Measurements from ENCODE around the gene GUCY1B1.

The GUCY1B1 gene

DNA sequence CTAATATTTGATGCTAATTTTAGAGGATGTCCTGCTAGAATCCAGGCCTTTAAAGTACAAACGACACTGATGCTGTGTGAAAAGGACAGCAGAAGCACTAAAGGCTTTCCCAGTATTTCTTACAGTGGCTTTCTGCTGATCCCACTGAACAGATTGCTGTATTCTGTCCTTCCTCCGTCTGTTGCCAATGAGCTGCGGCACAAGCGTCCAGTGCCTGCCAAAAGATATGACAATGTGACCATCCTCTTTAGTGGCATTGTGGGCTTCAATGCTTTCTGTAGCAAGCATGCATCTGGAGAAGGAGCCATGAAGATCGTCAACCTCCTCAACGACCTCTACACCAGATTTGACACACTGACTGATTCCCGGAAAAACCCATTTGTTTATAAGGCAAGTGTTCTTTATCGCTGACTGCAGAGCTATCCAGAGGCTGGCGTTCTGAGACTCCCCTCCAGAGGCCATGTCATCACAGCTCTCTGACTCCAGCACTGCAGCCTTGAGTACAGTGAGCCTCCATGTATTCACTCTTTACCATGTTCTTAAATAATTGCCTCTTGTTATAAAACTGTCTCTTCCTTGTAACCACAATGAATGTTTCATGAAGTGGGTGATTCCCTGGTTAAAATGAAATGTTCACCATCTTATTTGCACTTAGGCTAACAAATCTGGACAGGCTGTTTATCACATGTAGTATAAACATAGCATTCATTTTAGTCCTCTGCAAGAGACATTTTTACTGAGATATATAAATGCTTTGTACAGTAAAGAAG lies 43.6 kb downstream of the GUCY1B1 start:
- DNase-seq: no peak

- no peak for DNase-seq
Measured at GRCh38 chr4:155805016-155805415, 46.2 kb downstream of the GUCY1B1 start.

GRCh38 chr4:155807021-155807420 lies 48.2 kb downstream of the GUCY1B1 start:
- DNase-seq: no peak

GRCh38 chr4:155809835-155810234 lies 51.0 kb downstream of the GUCY1B1 start:
- DNase-seq: no peak

DNA sequence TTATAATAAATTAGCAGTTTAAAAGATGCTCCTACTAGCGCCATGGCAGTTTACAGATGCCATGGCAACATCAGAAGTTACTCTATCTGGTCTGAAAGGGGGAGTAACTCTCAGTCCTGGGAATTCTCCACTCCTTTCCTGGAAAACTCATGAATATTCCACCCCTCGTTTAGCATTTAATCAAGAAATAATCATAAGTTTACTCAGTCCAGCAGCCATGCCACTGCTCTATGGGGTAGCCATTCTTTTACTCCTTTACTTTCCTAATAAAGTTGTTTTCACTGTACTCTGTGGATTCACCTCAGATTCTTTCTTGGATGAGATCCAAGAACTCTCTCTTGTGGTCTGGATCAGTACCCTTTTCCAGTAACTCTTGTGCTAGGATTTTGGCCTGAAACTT lies 52.3 kb downstream of the GUCY1B1 start:
- DNase-seq: no peak

DNA sequence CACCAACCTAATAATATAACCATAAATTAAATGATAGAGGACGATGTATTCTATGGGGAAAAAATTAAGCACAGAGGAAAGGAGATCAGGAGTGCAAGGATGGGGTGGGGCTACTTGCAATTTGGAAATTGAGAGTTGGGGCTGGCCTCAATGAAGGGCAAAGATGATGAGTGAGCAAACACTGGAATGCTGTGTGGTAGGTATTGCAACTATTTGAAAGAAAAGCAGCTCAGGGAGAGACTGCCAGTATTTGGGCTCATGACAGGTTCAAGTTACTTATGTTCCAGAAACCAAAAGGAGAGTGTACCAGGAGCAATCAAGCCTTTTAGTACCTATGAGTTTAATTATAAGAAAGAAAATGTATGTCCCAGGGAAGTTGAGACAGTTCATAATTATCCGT lies 59.8 kb downstream of the GUCY1B1 start:
- no peak for DNase-seq

DNA sequence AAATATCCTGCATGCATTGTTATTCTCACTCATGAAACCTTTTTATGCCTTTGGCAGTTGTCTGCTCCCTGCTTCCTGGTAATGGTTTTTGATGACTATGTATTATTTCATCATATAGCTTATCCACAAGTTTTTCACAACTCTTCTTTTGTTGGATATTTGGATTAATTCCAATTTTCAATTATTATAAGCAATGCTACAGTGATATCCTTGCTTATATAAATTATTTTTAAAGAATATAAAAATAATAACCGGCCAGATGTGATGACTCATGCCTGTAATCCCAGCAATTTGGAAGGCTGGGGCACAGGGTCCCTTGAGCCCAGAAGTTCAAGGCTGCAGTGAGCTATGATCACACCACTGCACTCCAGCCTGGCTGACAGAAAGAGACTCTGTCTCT lies 60.2 kb downstream of the GUCY1B1 start:
- no peak for DNase-seq

DNA sequence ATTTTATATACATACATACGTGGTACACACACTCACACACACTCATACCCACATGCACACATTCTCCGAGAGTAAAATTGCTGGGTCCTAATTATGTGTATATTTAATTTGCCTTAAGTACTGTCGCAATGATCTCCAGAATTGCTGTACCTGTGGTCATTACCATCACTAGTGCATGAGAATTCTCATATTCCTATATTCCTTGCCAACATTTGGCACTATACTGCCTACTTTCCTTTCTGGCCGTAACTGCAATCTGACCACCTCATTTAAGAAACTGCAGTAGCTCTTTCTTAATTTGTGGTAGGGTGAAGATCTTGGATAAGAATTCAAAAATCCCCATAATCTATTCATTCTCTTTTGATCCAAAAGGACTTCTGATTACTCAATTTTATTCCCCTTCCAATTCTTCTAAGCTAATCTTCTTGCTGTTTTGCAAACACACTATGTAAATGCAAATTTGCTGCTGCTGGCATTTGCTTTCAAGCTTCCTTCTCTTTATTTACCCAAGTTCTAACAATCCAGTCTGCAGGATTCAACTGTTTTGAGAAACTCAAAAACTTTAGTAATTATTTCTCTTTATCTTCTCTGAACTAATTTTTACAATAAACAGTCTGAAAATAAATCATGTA lies 62.2 kb downstream of the GUCY1B1 start:
- DNase-seq: no peak

- no peak for DNase-seq
Measured at GRCh38 chr4:155822572-155822971, 63.8 kb downstream of the GUCY1B1 start.

DNA sequence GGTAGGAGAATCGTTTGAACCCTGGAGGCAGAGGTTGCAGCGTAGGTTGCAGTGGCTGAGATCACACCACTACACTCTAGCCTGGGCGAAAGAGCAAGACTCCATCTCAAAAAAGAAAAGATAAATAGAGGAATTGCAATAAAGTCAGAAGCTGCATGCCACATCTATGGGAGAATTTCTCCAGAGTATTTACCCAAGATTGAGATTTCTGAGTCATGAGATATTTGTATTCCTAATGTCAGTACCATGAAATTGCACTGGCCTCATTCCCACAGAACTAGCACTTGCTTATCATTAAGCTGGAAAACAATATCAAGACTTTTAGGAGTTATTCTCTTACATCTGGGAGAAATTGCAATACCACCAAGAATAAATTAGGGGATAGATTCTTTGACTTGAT lies 69.8 kb downstream of the GUCY1B1 start:
- DNase-seq: no peak

- no peak for DNase-seq
Measured at GRCh38 chr4:155832664-155833063, 73.8 kb downstream of the GUCY1B1 start.

DNA sequence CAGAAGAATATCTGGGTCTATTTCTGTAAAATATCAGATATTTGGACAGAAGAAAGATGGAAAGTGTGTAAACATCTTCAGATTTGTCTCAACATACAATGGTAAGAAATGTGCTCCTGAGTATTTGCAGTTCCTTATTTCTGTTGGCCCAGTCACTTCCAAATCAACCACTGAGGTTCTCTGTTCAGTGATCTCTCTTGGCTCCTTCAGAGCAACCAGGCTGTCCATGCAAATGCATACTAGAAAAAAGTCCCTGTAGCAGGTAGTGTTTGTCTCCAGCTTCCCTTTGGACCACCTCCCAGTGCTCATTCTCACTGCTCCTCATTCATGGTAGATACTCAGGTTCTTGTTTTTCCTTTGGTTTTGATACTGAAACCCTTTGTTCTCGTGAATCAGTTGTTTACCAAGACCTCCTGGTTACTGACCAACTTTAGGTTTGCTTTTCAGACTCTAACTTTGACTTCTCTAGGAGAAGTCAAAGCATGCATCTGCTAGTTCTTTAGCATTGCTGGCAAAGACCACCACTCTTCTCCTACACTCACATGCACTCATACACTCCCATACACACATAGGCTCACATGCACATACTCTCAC lies 78.5 kb downstream of the GUCY1B1 start:
- no peak for DNase-seq

DNA sequence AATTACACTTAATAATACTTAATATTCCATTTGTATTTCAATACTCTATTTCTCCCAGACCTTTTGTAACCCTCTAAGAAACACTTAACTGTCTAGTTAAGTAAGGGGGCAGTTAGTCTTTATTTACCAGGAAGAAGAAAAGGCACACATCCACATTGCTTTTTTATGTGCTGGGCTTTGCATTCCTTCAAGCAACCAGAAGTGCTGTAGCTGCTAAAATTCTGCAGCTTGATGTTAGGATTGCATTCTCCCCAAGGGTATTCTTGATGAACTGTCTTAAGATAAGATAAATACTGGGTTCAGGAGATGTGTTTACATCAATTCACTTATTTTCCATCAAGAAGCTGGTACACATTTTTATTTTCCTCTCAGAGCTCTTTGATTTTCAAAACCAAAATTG lies 83.3 kb downstream of the GUCY1B1 start:
- no peak for DNase-seq

- no peak for DNase-seq
Measured at GRCh38 chr4:155846929-155847328, 88.1 kb downstream of the GUCY1B1 start.

- DNase-seq: no peak
Measured at GRCh38 chr4:155849042-155849441, 90.2 kb downstream of the GUCY1B1 start.

GRCh38 chr4:155853189-155853588 lies 94.4 kb downstream of the GUCY1B1 start:
- DNase-seq: no peak

- DNase-seq: no peak
Measured at GRCh38 chr4:155854582-155855226, 95.9 kb downstream of the GUCY1B1 start.

GRCh38 chr4:155855897-155856296 lies 97.1 kb downstream of the GUCY1B1 start:
- no peak for DNase-seq
